ENCODE data around the gene PRG3. TPM values are rescaled to one million over a fixed set of nuclear protein-coding genes. Genes with fewer than 3 reads are reported as not detected.
"Not testable (repeated sequence)": the region's sequence is repeated elsewhere in the genome, so short reads cannot be mapped to it uniquely, and the experiment has no call there.

PRG3 gene
- total and polyA plus RNA-seq, 2 experiments from 2014 or later: not detected

DNA sequence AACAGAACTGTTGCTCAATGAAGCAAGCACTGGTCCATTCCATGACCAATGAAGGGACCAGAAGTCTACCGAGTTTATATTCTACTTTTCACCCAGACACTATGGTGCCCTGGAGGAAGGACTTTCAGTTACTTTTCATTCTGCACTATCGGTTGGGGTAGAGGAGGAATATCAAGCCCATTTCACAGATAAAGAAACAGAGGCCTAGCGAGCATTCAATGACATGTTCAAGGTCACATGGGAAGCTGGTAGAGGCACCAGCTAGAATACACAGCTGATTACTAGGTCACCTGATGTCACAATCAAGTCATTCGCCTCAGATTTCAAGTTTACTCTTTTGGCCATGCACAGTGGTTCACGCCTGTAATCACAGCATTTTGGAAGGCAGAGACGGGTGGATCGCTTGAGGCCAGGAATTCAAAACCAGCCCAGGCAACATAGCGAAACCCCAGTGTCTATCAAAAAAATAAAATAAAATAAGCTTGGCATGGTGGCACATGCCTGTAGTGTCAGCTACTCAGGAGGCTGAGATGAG lies 27.1 kb upstream of the PRG3 start:
- Histone ChIP-seq H3K4me1 (ENCODE audit: low read depth) (no peaks in the 10 kb centered on the region), H3K27ac (no peak overlapping the region), H3K27me3 (no peaks in the 10 kb centered on the region), H3K36me3 (no peaks in the 10 kb centered on the region), H3K4me3 (no peak overlapping the region), H3K9me3 (ENCODE audit: low read depth) (no peaks in the 10 kb centered on the region)
- TF ChIP-seq, protein P1, sequence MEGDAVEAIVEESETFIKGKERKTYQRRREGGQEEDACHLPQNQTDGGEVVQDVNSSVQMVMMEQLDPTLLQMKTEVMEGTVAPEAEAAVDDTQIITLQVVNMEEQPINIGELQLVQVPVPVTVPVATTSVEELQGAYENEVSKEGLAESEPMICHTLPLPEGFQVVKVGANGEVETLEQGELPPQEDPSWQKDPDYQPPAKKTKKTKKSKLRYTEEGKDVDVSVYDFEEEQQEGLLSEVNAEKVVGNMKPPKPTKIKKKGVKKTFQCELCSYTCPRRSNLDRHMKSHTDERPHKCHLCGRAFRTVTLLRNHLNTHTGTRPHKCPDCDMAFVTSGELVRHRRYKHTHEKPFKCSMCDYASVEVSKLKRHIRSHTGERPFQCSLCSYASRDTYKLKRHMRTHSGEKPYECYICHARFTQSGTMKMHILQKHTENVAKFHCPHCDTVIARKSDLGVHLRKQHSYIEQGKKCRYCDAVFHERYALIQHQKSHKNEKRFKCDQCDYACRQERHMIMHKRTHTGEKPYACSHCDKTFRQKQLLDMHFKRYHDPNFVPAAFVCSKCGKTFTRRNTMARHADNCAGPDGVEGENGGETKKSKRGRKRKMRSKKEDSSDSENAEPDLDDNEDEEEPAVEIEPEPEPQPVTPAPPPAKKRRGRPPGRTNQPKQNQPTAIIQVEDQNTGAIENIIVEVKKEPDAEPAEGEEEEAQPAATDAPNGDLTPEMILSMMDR (IDR thresholded peaks at IDR 0.05; ENCODE audit: low read depth, low read length): no peak
- no peak for DNase-seq (ENCODE audit: low read depth in 1 of 2, low spot score in 1 of 2)

DNA sequence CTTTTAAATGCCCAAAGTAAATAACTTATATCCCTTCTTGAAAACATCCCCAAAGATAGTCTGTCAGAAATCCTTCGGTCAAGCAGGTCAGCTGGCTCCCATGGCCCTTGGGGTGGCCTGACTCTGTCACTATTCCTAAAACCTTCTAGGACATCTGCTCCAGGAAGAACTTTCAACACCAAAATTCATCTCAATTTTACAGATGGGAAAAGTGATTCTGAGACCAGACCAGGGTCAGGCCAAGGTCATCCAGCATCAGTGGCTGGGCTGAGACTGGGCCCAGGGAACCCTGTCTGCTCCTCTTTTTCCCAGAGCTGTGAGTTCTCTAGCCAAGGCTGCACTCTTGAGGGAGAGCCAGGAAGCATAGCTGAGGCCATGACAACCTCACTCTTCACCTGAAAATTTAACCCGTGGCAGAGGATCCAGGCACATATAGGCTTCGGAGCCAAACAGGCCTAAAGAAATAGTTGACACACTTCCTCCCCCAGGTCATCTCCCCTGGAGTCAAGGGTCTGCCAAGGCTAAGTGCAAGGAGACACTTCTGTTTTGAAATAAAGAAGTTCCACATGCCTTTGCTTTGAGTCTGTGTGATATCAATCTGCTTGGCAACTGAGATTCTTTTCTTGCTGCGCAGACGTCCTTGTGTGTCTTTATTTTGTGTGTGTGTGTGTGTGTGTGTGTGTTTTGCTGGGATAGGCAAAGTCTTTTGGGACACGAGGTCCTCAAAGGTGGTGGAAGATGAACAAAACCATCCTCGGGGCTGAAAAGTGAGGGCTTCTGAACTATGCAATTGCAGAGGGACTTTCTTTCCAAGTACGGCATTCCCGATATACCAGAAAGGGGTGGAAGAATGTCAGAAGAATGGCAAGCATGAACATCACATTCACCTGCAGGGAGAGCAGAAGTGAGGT lies 26.3 kb upstream of the PRG3 start:
- no peak for DNase-seq (ENCODE audit: low read depth in 1 of 2, low spot score in 1 of 2)
- no peak overlapping the region for H3K4me3 ChIP-seq
- no peak overlapping the region for H3K27ac ChIP-seq
- H3K27me3 ChIP-seq: no peaks in the 10 kb centered on the region
- TF ChIP-seq, protein P1 (IDR thresholded peaks at IDR 0.05; ENCODE audit: low read depth, low read length): no peak
- no peaks in the 10 kb centered on the region for H3K36me3 ChIP-seq
- H3K9me3 ChIP-seq (ENCODE audit: low read depth): no peaks in the 10 kb centered on the region
- H3K4me1 ChIP-seq (ENCODE audit: low read depth): no peaks in the 10 kb centered on the region

DNA sequence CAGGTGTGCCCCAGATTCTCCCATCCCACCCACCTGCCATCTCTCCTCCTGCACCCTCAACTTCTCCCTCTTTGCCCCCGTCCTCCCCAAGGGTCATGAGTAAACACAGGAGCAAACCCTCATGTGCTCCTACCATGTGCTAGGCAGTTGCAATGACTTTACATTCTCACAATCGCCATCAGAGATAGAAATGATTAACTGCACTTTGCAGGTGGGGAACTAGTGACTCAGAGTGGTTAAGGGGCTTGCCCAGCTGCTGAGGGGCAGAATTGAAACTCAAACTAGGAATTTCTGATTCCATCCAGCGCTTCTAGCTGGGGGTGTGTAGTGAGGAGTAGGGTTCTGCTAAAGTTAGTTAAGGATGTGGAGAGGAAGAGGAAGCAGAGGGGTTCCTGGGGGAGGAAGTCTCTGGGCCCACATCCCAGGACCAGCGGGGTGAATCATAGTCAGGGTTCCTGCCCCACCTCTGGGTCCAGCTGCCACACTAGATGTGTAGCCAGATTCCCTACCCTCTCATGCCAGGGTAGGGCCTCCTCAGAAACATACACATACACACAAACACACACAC lies 25.5 kb upstream of the PRG3 start:
- Histone ChIP-seq H3K9me3 (ENCODE audit: low read depth) (no peaks in the 10 kb centered on the region), H3K4me1 (ENCODE audit: low read depth) (no peaks in the 10 kb centered on the region), H3K27me3 (no peaks in the 10 kb centered on the region), H3K27ac (no peak overlapping the region), H3K36me3 (no peaks in the 10 kb centered on the region), H3K4me3 (no peak overlapping the region)
- TF ChIP-seq, protein P1 (IDR thresholded peaks at IDR 0.05; ENCODE audit: low read depth, low read length): no peak
- DNase-seq (ENCODE audit: low read depth in 1 of 2, low spot score in 1 of 2): no peak

DNA sequence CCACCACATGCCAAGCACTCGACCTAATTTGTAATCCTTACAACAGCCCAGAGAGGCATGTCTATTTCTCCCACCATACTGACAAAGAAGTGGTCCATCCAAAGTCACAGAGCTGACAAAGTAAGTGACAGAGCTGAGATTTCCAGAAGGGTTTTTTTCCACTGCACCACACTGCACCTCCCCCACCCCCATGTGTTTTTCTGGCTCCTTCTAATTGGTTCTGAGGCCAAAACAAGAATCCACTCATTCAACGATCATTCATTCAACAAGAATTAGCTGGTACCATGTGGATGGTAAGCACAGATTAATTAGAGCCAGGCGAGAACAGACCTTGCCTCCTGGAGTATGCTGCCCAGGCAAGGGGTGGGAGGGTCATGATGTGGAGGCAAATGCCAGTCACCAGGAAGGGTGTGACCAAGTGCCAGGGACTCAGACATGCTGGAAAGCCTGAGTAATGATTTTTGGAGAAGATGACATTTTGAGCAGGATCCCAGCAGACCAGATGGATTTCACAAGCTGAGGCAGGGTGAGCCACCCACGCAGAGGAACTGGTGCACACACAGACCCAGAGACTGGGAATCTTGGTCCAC lies 24.4 kb upstream of the PRG3 start:
- Histone ChIP-seq H3K27ac (no peak overlapping the region), H3K4me1 (ENCODE audit: low read depth) (no peaks in the 10 kb centered on the region), H3K27me3 (no peaks in the 10 kb centered on the region), H3K36me3 (no peaks in the 10 kb centered on the region), H3K9me3 (ENCODE audit: low read depth) (no peaks in the 10 kb centered on the region), H3K4me3 (no peak overlapping the region)
- DNase-seq (ENCODE audit: low read depth in 1 of 2, low spot score in 1 of 2): no peak
- TF ChIP-seq, protein P1 (IDR thresholded peaks at IDR 0.05; ENCODE audit: low read depth, low read length): no peak

DNA sequence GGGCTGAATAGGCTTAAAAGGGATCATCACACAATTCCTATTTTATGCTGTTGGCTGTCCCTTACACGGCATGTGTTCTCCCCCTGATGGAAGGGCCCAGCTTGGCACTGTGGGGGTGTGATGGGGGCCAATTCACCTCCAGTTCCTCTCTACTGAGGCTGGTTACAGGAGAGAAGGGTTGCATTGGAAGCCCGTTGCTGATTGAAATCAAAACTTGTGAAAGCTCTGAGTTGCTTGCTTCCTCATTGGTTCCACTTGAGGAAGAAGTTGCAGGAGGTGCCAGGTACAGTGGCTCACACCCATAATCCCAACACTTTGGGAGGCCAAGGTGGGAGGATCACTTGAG lies 22.8 kb upstream of the PRG3 start:
- Histone ChIP-seq H3K9me3 (ENCODE audit: low read depth) (no peaks in the 10 kb centered on the region), H3K36me3 (no peaks in the 10 kb centered on the region), H3K4me3 (no peak overlapping the region), H3K27me3 (no peaks in the 10 kb centered on the region), H3K4me1 (ENCODE audit: low read depth) (no peaks in the 10 kb centered on the region), H3K27ac (no peak overlapping the region)
- no peak for DNase-seq (ENCODE audit: low read depth in 1 of 2, low spot score in 1 of 2)
- TF ChIP-seq, protein P1 (IDR thresholded peaks at IDR 0.05; ENCODE audit: low read depth, low read length): no peak

DNA sequence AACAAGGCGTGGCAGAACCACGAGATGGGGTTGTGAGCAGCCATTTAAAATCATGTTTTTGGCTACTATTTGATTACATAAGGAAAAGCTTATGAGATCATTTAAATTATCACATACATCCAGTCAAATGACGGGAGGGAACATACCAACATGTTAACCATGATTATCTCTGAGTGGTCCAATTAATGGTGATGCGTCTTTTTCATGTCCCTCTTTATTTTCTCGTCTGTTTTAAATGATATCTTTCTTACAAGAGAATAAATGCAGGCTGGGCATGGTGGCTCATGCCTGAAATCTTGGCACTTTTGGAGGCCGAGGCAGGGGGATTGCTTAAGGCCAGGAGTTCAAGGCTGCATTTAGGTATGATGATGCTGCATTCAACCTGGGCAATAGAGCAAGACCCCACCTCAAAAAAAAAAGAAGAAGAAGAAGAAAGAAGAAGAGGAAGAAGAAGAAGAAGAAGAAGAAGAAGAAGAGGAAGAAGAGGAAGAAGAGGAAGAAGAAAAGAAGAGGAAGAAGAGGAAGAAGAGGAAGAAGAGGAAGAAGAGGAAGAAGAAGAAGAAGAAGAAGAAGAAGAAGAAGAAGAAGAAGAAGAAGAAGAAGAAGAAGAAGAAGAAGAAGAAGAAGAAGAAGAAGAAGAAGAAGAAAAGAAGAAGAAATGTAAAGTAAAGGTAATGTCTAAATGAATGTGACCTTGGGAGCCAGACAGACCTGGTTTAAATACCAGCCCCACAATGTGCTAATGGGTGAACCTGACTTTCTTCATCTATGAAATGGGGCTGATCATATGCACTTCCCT lies 22.3 kb upstream of the PRG3 start:
- H3K4me1 ChIP-seq (ENCODE audit: low read depth); H3K4me3 ChIP-seq; H3K36me3 ChIP-seq; H3K27ac ChIP-seq; DNase-seq (ENCODE audit: low read depth in 1 of 2, low spot score in 1 of 2); H3K27me3 ChIP-seq; H3K9me3 ChIP-seq (ENCODE audit: low read depth): not testable (repeated sequence)

All from cardiac muscle cell (in vitro differentiated cells and primary cell).